GM23248 (cell line): ENCODE results near the gene MPDU1. TPM values are rescaled to one million over a fixed set of nuclear protein-coding genes. Genes with fewer than 3 reads are reported as not detected.

Experiments used
- DNase-seq: peaks from one replicate; pipeline ENCODE4 v3.0.0-alpha.2; 2015
- H2AFZ ChIP-seq: fragments of 200-600 bp; sonication (generic); 2 replicates; pipeline ENCODE4 v1.6.1; 2016; ENCODE audit warnings: antibody characterized with exemption
- H3F3A ChIP-seq: fragments of 200-600 bp; sonication (generic); 2 replicates; pipeline ENCODE4 v1.6.1; 2016; ENCODE audit warnings: mild to moderate bottlenecking, antibody characterized with exemption, mixed run types; ENCODE audit not compliant: insufficient read depth
- H3K27ac ChIP-seq: fragments of 200-600 bp; sonication (generic); 2 replicates; pipeline ENCODE4 v1.5.1; 2016; ENCODE audit warnings: mild to moderate bottlenecking
- H3K27me3 ChIP-seq: fragments of 200-600 bp; sonication (generic); replicated peaks from 2 replicates; pipeline ENCODE4 v1.6.1; 2016; ENCODE audit warnings: mild to moderate bottlenecking; ENCODE audit not compliant: insufficient read depth
- H3K36me3 ChIP-seq: fragments of 200-600 bp; sonication (generic); 2 replicates; pipeline ENCODE4 v1.6.1; 2016; ENCODE audit warnings: low read depth, mild to moderate bottlenecking
- H3K4me1 ChIP-seq: fragments of 200-600 bp; sonication (generic); 2 replicates; pipeline ENCODE4 v1.6.1; 2016; ENCODE audit warnings: mild to moderate bottlenecking; ENCODE audit not compliant: insufficient read depth
- H3K4me2 ChIP-seq: fragments of 200-600 bp; sonication (generic); one replicate; pipeline ENCODE4 v1.6.1; 2016; ENCODE audit warnings: mild to moderate bottlenecking; ENCODE audit not compliant: unreplicated experiment
- H3K4me3 ChIP-seq: fragments of 200-600 bp; sonication (generic); 2 replicates; pipeline ENCODE4 v1.5.1; 2016; ENCODE audit warnings: mild to moderate bottlenecking
- H3K79me2 ChIP-seq: fragments of 200-600 bp; sonication (generic); 2 replicates; pipeline ENCODE4 v1.6.1; 2016; ENCODE audit warnings: mild to moderate bottlenecking; ENCODE audit not compliant: insufficient read depth
- H3K9ac ChIP-seq: fragments of 200-600 bp; sonication (generic); 2 replicates; pipeline ENCODE4 v1.6.1; 2016; ENCODE audit warnings: mild to moderate bottlenecking
- H3K9me2 ChIP-seq: fragments of 200-600 bp; sonication (generic); 2 replicates; pipeline ENCODE4 v1.6.1; 2016; ENCODE audit warnings: mixed run types, mild to moderate bottlenecking, moderate library complexity; ENCODE audit not compliant: insufficient read depth
- H3K9me3 ChIP-seq: fragments of 200-600 bp; sonication (generic); one replicate; pipeline ENCODE4 v1.6.1; 2017; ENCODE audit warnings: low read depth
- H4K20me1 ChIP-seq: fragments of 200-600 bp; sonication (generic); 2 replicates; pipeline ENCODE4 v1.6.0; 2016; ENCODE audit not compliant: insufficient read depth
- EZH2 ChIP-seq: fragments of 200-600 bp; sonication (generic); IDR thresholded peaks from 2 replicates; pipeline ENCODE4 v1.6.1; 2018; ENCODE audit warnings: antibody characterized with exemption, mild to moderate bottlenecking; ENCODE audit not compliant: insufficient read depth, poor library complexity, severe bottlenecking
- EZH2phosphoT487 ChIP-seq: fragments of 200-600 bp; sonication (generic); IDR thresholded peaks from 2 replicates; pipeline ENCODE4 v1.6.1; 2018; ENCODE audit warnings: antibody characterized with exemption, moderate library complexity, mild to moderate bottlenecking, low read depth; ENCODE audit not compliant: insufficient read depth
- WGBS, 2 experiments: methylation state at CpG; one replicate each; pipeline ENCODE4 v1.1.6; 2015 to 2017; ENCODE audit warnings: low lambda C conversion rate in 2 of 2, low coverage in 1 of 2; ENCODE audit errors: missing lambda C conversion rate in 2 of 2; 5-methylcytosine and 5-hydroxymethylcytosine counted together
- in situ Hi-C: fragments of 300-500 bp; cut with MboI; formaldehyde crosslinking; loops from 2 replicates; pipeline ENCODE4 v1.15.0; 2020
- polyA plus RNA-seq: library from polyadenylated mRNA; unstranded; fragments of >200 nt; fragmentation: Nextera tagmentation; extraction: Ambion mirVana; gene quantifications from 2 replicates; pipeline ENCODE4 v1.2.1, GENCODE V29; 2016
- total RNA-seq: library from RNA; depleted of rRNA; stranded (reverse); fragments of >200 nt; shearing (Covaris generic); gene quantifications from 2 replicates; pipeline ENCODE4 v1.2.3, GENCODE V29; 2014

MPDU1 gene
- total and polyA plus RNA-seq, 2 experiments from 2014 or later, result 65.9 to 195 TPM

DNA sequence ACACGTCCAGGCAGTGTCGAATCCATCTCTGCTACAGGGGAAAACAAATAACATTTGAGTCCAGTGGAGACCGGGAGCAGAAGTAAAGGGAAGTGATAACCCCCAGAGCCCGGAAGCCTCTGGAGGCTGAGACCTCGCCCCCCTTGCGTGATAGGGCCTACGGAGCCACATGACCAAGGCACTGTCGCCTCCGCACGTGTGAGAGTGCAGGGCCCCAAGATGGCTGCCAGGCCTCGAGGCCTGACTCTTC, 11.4 kb upstream of the MPDU1 start:
- Histone ChIP-seq H3K9ac (peak overlapping the region; percentile 84), H3K4me1 (peaks cover 22% of the 10 kb centered on the region), H3K36me3 (peaks cover 32% of the 10 kb centered on the region), H3K9me2 (no peaks in the 10 kb centered on the region), H3K4me2 (peak overlapping the region; percentile 75), H3K9me3 (no peaks in the 10 kb centered on the region), H2AFZ (peak overlapping the region; percentile 23; the same call in 1 of the 2 replicates), H3K27ac (peak overlapping the region; percentile 73), H3F3A (peaks cover 45% of the 10 kb centered on the region), H3K4me3 (peak overlapping the region; percentile 81), H4K20me1 (peaks cover 29% of the 10 kb centered on the region), H3K79me2 (peaks cover 87% of the 10 kb centered on the region), H3K27me3 (no peaks in the 10 kb centered on the region)
- TF ChIP-seq EZH2 (no peak), EZH2phosphoT487 (no peak)
- no peak for DNase-seq
- 0 to 3% methylated on average over 11 of the region's 11 CpGs for WGBS, 2 experiments
- in situ Hi-C loops, result no loop called here

DNA sequence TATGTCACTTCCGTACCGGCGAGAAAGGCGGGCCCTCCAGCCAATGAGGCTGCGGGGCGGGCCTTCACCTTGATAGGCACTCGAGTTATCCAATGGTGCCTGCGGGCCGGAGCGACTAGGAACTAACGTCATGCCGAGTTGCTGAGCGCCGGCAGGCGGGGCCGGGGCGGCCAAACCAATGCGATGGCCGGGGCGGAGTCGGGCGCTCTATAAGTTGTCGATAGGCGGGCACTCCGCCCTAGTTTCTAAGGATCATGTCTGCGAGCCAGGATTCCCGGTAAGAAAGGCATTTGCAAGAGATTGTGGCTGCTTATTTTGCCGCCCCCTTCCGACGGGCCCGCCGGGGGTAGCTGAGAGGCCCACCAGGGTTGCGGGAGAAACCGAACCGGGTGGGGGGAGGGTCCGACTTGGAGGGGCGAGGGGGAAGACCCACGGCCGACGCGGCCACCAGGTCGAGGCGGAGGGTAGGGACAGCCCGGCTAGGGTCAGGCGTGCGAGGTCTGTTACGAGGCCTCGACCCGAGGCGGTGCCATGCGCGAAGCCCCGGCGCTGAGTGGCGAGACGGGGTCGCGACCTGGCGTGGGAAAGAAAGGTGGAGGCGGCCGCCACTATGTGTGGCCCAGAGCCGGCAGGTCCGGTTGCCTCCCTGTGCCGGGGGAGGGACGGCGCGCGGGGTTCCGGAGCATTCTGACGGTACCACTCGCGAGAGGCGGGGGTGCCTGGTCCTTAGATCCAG, 10.9 kb upstream of the MPDU1 start:
- Histone ChIP-seq H3K9ac (peak overlapping the region; percentile 99), H2AFZ (no peak overlapping the region), H3K4me1 (peaks cover 22% of the 10 kb centered on the region), H3K27ac (peak overlapping the region; percentile 96), H3K4me3 (peak overlapping the region; percentile 93), H3K27me3 (no peaks in the 10 kb centered on the region), H3K9me3 (no peaks in the 10 kb centered on the region), H3K36me3 (peaks cover 36% of the 10 kb centered on the region), H3K9me2 (no peaks in the 10 kb centered on the region), H3K79me2 (peaks cover 87% of the 10 kb centered on the region), H3F3A (peaks cover 50% of the 10 kb centered on the region), H3K4me2 (peak overlapping the region; percentile 79), H4K20me1 (peaks cover 33% of the 10 kb centered on the region)
- in situ Hi-C loops, result no loop called here
- WGBS, 2 experiments, result 1 to 2% methylated on average over 47 to 53 of the region's 73 CpGs
- DNase-seq, result peak; percentile 100
- TF ChIP-seq EZH2, result no peak
- no peak for TF ChIP-seq EZH2phosphoT487

DNA sequence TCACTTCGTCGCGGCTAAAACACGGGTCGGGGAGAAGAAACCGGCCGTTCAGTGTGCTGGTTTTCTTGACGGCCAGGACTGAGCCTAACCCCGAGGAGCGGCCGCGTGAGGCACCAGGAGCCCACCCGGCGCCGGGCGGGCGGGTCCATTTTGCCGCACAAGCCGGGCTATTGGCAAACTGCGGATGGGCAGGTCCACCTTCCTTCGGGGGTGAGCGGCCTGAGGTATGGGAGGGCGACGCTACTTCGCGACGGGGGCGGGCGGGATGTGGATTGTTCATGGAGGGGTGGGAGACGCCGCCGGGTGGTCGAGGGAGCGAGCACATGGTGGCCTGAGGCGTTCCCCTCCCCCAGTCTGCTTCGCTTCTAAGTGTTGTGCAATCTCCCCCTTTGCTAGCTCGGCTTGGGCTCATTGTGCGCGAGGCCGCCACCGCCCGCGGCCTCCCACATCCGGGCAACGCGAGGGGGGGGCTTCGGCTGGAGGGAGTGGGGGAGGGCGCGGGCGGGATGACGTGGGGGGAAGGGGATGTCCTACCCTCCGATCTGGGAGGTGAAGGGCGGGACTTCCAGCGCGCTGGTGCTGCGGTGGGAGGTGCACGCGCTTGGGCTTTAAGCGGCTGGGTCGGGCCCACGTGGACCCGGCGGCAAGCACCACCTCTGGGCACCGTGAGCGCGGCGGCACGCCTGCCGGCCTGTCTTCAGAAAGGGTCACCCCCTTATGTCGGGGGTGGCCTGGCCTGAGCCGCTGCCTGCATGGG, 10.2 kb upstream of the MPDU1 start:
- peaks cover 33% of the 10 kb centered on the region for H4K20me1 ChIP-seq
- in situ Hi-C loops, result no loop called here
- H3K4me1 ChIP-seq, result peaks cover 23% of the 10 kb centered on the region
- H3K4me3 ChIP-seq, result peak overlapping the region; percentile 93
- H3K36me3 ChIP-seq, result peaks cover 42% of the 10 kb centered on the region
- no peaks in the 10 kb centered on the region for H3K27me3 ChIP-seq
- H3K27ac ChIP-seq, result peak overlapping the region; percentile 96
- DNase-seq, result peak; percentile 95
- peak overlapping the region; percentile 99 for H3K9ac ChIP-seq
- H2AFZ ChIP-seq, result no peak overlapping the region
- 0 to 1% methylated on average over 58 to 64 of the region's 71 CpGs for WGBS, 2 experiments
- TF ChIP-seq EZH2phosphoT487 (no peak), EZH2 (no peak)
- H3F3A ChIP-seq, result peaks cover 57% of the 10 kb centered on the region
- H3K79me2 ChIP-seq, result peaks cover 84% of the 10 kb centered on the region
- no peaks in the 10 kb centered on the region for H3K9me2 ChIP-seq
- H3K4me2 ChIP-seq, result peak overlapping the region; percentile 79
- H3K9me3 ChIP-seq, result no peaks in the 10 kb centered on the region

DNA sequence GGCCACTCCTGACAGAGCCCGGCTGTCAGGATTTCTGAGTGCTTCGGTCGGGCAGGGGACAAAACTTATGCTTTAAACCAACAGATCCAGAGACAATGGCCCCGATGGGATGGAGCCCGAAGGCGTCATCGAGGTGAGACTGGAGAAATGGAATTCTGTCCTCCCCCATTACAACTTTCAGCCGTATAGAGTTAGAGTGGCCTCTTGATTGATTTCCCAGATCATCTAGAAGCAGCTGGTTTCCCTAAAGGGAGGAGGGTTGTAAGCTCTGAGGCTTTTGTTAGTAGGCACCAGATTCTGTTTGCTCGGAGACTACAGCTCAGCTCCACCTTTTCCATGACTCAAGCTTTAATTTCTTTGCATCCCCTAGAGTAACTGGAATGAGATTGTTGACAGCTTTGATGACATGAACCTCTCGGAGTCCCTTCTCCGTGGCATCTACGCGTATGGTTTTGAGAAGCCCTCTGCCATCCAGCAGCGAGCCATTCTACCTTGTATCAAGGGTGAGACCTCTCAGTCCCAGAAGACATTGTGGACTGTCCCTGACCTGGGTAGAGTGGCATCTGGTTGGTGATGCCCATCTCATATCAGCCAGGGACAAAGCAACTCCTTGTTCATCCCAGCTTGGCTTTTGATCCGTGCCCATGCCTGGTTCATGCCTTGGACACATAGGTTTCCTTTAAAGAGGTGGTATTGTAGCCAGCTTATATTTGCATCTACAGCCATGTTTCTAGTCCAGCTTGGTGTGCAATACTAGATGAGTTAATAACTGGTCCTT, 9.3 kb upstream of the MPDU1 start:
- TF ChIP-seq EZH2phosphoT487, result no peak
- no peak for TF ChIP-seq EZH2
- 6% methylated on average over 14 to 15 of the region's 15 CpGs for WGBS, 2 experiments
- H2AFZ ChIP-seq, result no peak overlapping the region
- peak; percentile 54 for DNase-seq
- peaks cover 44% of the 10 kb centered on the region for H3K36me3 ChIP-seq
- peak overlapping the region; percentile 93 for H3K4me3 ChIP-seq
- H3K4me1 ChIP-seq, result peaks cover 30% of the 10 kb centered on the region
- H3K79me2 ChIP-seq, result peaks cover 76% of the 10 kb centered on the region
- peak overlapping the region; percentile 79 for H3K4me2 ChIP-seq
- no peaks in the 10 kb centered on the region for H3K9me3 ChIP-seq
- in situ Hi-C loops, result no loop called here
- peak overlapping the region; percentile 96 for H3K27ac ChIP-seq
- no peaks in the 10 kb centered on the region for H3K27me3 ChIP-seq
- H4K20me1 ChIP-seq, result peaks cover 33% of the 10 kb centered on the region
- H3K9ac ChIP-seq, result peak overlapping the region; percentile 99
- peaks cover 62% of the 10 kb centered on the region for H3F3A ChIP-seq
- no peaks in the 10 kb centered on the region for H3K9me2 ChIP-seq
